Sigmoid colon (tissue), 3 donors: ENCODE data around the gene RHOBTB1.

Experiments used
- CTCF ChIP-seq, 4 experiments: fragments of 450-650 bp in 3 of 4; fragments of 200-600 bp in 1 of 4; IDR thresholded peaks; one replicate each; pipeline ENCODE4 v1.5.1; 2016 to 2019; ENCODE audit warnings: antibody characterized with exemption in 4 of 4, mild to moderate bottlenecking in 3 of 4, moderate library complexity in 2 of 4
- POLR2A ChIP-seq, 2 donors: fragments of 450-650 bp; IDR thresholded peaks; one replicate each; pipeline ENCODE4 v1.6.1; 2016; ENCODE audit warnings: antibody characterized with exemption in 2 of 2, mild to moderate bottlenecking in 2 of 2, moderate library complexity in 2 of 2

- TF ChIP-seq CTCF (IDR thresholded peaks at IDR 0.05) (no peak), POLR2A (IDR thresholded peaks at IDR 0.05) (no peak)
Observed at GRCh38 chr10:60911715-60912114, 32.3 kb downstream of the RHOBTB1 start.
